Measurements from ENCODE around the gene MAP3K7CL.

The MAP3K7CL gene

DNA sequence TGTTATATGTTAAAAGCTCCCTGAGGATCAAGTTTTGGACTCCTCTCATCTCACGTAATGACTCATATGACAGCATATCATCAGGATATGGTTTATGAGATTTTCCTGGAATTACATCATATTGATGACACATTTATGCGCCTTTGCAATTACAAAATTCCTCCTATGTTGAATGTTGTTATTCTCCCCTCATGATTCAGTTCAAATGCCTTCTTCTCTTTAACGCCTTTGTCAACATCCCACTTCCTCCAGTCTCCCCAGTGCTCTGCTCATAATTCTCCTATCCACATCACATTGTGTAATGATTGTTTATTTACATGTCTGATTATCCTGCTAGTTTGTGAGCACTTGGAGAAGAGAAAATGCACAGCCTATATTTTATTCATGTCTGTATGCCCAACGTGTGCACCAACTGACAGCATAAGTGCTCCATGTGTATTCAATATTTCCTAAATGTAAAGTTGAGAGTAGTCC is 87.4 kb downstream of the MAP3K7CL start:
- H3K9me3 Mint-ChIP-seq, result no peaks in the 10 kb centered on the region
- H3K4me1 Mint-ChIP-seq, result no peaks in the 10 kb centered on the region
- no peaks in the 10 kb centered on the region for H3K36me3 Mint-ChIP-seq (ENCODE audit: low read depth)

GRCh38 chr21:29218749-29219148 is 88.3 kb downstream of the MAP3K7CL start:
- no peaks in the 10 kb centered on the region for H3K27me3 Mint-ChIP-seq (ENCODE audit: low read depth)
- H3K27ac Mint-ChIP-seq, result no peak overlapping the region
- TF ChIP-seq, protein P1, sequence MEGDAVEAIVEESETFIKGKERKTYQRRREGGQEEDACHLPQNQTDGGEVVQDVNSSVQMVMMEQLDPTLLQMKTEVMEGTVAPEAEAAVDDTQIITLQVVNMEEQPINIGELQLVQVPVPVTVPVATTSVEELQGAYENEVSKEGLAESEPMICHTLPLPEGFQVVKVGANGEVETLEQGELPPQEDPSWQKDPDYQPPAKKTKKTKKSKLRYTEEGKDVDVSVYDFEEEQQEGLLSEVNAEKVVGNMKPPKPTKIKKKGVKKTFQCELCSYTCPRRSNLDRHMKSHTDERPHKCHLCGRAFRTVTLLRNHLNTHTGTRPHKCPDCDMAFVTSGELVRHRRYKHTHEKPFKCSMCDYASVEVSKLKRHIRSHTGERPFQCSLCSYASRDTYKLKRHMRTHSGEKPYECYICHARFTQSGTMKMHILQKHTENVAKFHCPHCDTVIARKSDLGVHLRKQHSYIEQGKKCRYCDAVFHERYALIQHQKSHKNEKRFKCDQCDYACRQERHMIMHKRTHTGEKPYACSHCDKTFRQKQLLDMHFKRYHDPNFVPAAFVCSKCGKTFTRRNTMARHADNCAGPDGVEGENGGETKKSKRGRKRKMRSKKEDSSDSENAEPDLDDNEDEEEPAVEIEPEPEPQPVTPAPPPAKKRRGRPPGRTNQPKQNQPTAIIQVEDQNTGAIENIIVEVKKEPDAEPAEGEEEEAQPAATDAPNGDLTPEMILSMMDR (IDR thresholded peaks at IDR 0.05; ENCODE audit: unreplicated experiment in 3 of 3), result no peak
- no peaks in the 10 kb centered on the region for H3K9me3 Mint-ChIP-seq
- no peaks in the 10 kb centered on the region for H3K4me1 Mint-ChIP-seq
- no peak overlapping the region for H3K4me3 Mint-ChIP-seq
- H3K36me3 Mint-ChIP-seq (ENCODE audit: low read depth), result no peaks in the 10 kb centered on the region

More for the DNA sequence above, 87.4 kb downstream of the MAP3K7CL start:
- TF ChIP-seq, protein P1 (IDR thresholded peaks at IDR 0.05; ENCODE audit: unreplicated experiment in 3 of 3), result no peak
- no peaks in the 10 kb centered on the region for H3K27me3 Mint-ChIP-seq (ENCODE audit: low read depth)
- no peak overlapping the region for H3K27ac Mint-ChIP-seq
- H3K4me3 Mint-ChIP-seq, result no peak overlapping the region

- H3K36me3 Mint-ChIP-seq (ENCODE audit: low read depth), result no peaks in the 10 kb centered on the region
- no peaks in the 10 kb centered on the region for H3K27me3 Mint-ChIP-seq (ENCODE audit: low read depth)
- H3K27ac Mint-ChIP-seq, result no peak overlapping the region
- no peaks in the 10 kb centered on the region for H3K4me1 Mint-ChIP-seq
- no peaks in the 10 kb centered on the region for H3K9me3 Mint-ChIP-seq
- no peak overlapping the region for H3K4me3 Mint-ChIP-seq
- TF ChIP-seq, protein P1 (IDR thresholded peaks at IDR 0.05; ENCODE audit: unreplicated experiment in 3 of 3), result no peak
Measured at GRCh38 chr21:29219165-29219770, 88.8 kb downstream of the MAP3K7CL start.

DNA sequence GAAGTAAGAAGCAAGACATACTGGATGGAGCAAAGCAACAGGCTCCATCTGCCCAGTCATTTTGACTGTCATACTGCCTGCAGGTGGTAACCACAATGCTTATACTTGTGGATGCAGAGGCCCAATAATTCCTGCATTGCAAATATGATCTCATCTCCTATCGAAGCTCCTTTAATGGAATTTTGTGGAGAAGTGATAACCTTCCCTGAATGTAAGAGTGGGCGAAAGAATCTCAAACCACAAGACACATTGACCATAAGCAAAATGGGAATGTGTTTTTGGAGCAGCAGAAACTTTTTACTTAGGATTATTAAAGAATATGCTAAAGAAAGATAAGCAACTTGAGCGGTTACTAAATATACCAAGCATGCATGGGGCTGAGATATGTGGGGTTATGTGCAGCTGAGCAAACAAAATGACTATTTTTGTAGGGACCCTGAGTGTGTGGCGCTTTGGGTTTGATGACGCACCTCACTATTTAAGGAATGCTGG is 90.9 kb downstream of the MAP3K7CL start:
- Mint-ChIP-seq H3K27me3 (ENCODE audit: low read depth) (no peaks in the 10 kb centered on the region), H3K4me3 (no peak overlapping the region)

DNA sequence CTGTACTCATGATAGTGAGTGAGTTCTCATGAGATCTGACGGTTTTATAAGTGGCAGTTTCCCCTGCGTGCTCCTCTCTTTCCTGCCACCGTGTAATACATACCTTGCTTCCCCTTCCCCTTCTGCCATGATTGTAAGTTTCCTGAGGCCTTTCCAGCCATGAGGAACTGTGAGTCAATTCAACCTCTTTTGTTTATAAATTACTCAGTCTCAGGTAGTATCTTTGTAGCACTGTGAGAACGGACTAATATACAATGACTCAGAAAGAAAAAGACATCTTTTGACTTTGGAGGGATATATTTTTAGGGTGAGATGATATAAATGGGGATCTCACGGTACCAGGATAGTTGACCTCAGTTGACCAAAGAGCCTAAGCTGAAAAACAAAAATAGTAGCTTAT is 93.6 kb downstream of the MAP3K7CL start:
- H3K36me3 Mint-ChIP-seq (ENCODE audit: low read depth), result no peaks in the 10 kb centered on the region
- H3K4me1 Mint-ChIP-seq, result no peaks in the 10 kb centered on the region
- no peak overlapping the region for H3K4me3 Mint-ChIP-seq
- peaks cover 4% of the 10 kb centered on the region for H3K27me3 Mint-ChIP-seq (ENCODE audit: low read depth)
- TF ChIP-seq, protein P1 (IDR thresholded peaks at IDR 0.05; ENCODE audit: unreplicated experiment in 3 of 3), result no peak
- no peak overlapping the region for H3K27ac Mint-ChIP-seq
- peaks cover 3% of the 10 kb centered on the region for H3K9me3 Mint-ChIP-seq

More for the DNA sequence above, 90.9 kb downstream of the MAP3K7CL start:
- Mint-ChIP-seq H3K9me3 (no peaks in the 10 kb centered on the region), H3K27ac (no peak overlapping the region), H3K4me1 (no peaks in the 10 kb centered on the region), H3K36me3 (ENCODE audit: low read depth) (no peaks in the 10 kb centered on the region)
- TF ChIP-seq, protein P1 (IDR thresholded peaks at IDR 0.05; ENCODE audit: unreplicated experiment in 3 of 3), result no peak
